ENCODE measurements around the gene RAB4A. TPM values are rescaled to one million over a fixed set of nuclear protein-coding genes. Genes with fewer than 3 reads are reported as not detected.

The RAB4A gene
- polyA plus RNA-seq, 2 of the 4 experiments (the other 2 are of a cell fraction), result 31.5 to 38.4 TPM

- no peak for TF ChIP-seq HMGXB4 (CRISPR knock-in tag; IDR thresholded peaks at IDR 0.05; ENCODE audit: borderline replicate concordance)
- TF ChIP-seq HOXA7 (CRISPR knock-in tag; IDR thresholded peaks at IDR 0.05), result no peak
These were observed 57.9 kb downstream of the RAB4A start (continued) for GRCh38 chr1:229328598-229329362.

GRCh38 chr1:229334269-229334668 lies 63.4 kb downstream of the RAB4A start:
- CTCF ChIA-PET, result no interaction called here
- H3K4me3 ChIP-seq, result no peak overlapping the region
- H3K9me3 ChIP-seq, result peaks cover 15% of the 10 kb centered on the region; the same call in 2 of the 3 replicates
- no peak for DNase-seq (ENCODE audit: low read depth in 1 of 2, low spot score in 1 of 2)
- H3K4me2 ChIP-seq, result no peak overlapping the region
- no peak for FAIRE-seq
- H3K4me1 ChIP-seq, result no peaks in the 10 kb centered on the region
- ATAC-seq, result no peak
- POLR2A ChIA-PET, result no interaction called here
- no peak for TF ChIP-seq HES2 (IDR thresholded peaks at IDR 0.05)
- H3K27ac ChIP-seq, result no peak overlapping the region
- WGBS (ENCODE audit: missing lambda C conversion rate), result 82% methylated on average over 2 of the region's 2 CpGs

GRCh38 chr1:229334716-229335115 lies 63.8 kb downstream of the RAB4A start:
- Histone ChIP-seq H3K9me3 (peaks cover 15% of the 10 kb centered on the region; the same call in 2 of the 3 replicates), H3K4me2 (no peak overlapping the region), H3K4me3 (no peak overlapping the region), H3K27ac (no peak overlapping the region), H3K4me1 (no peaks in the 10 kb centered on the region)
- FAIRE-seq, result no peak
- ChIA-PET POLR2A (no interaction called here), CTCF (no interaction called here)
- 91% methylated on average over 2 of the region's 2 CpGs for WGBS (ENCODE audit: missing lambda C conversion rate)
- TF ChIP-seq CBX8 (IDR thresholded peaks at IDR 0.05) (no peak), REST (IDR thresholded peaks at IDR 0.05) (no peak), HEYL (CRISPR knock-in tag; IDR thresholded peaks at IDR 0.05) (no peak), SMC3 (IDR thresholded peaks at IDR 0.05) (no peak), HDAC2 (IDR thresholded peaks at IDR 0.05) (no peak), EHF (CRISPR knock-in tag; IDR thresholded peaks at IDR 0.05) (no peak), ZFP36 (IDR thresholded peaks at IDR 0.05; ENCODE audit: borderline replicate concordance, partially characterized antibody) (no peak), MYC (IDR thresholded peaks at IDR 0.05; ENCODE audit: borderline replicate concordance, low read length) (no peak), MAFK (IDR thresholded peaks at IDR 0.05; ENCODE audit: partially characterized antibody) (no peak), ZSCAN20 (CRISPR knock-in tag; IDR thresholded peaks at IDR 0.05) (no peak), POLR2A (IDR thresholded peaks at IDR 0.05; ENCODE audit: low read length) (no peak), CTCF (IDR thresholded peaks at IDR 0.05) (no peak), SREBF2 (IDR thresholded peaks at IDR 0.05) (no peak), KDM5A (IDR thresholded peaks at IDR 0.05) (no peak), HOXA7 (CRISPR knock-in tag; IDR thresholded peaks at IDR 0.05) (no peak), ELK1 (IDR thresholded peaks at IDR 0.05; ENCODE audit: low read depth, low read length) (no peak)
- ATAC-seq, result no peak
- DNase-seq (ENCODE audit: low read depth in 1 of 2, low spot score in 1 of 2), result no peak

Data from A549 (cell line).